Measurements from ENCODE around the gene IRAK3. TPM values are rescaled to one million over a fixed set of nuclear protein-coding genes. Genes with fewer than 3 reads are reported as not detected.
A peak's percentile ranks its signal among the peaks of the same experiment; 100 is the strongest.
"Not testable (repeated sequence)": the region's sequence is repeated elsewhere in the genome, so short reads cannot be mapped to it uniquely, and the experiment has no call there.

Gene IRAK3
- total and polyA plus RNA-seq, 3 donors from 2014 or later = 3.1 to 7.0 (median 6.1) TPM

DNA sequence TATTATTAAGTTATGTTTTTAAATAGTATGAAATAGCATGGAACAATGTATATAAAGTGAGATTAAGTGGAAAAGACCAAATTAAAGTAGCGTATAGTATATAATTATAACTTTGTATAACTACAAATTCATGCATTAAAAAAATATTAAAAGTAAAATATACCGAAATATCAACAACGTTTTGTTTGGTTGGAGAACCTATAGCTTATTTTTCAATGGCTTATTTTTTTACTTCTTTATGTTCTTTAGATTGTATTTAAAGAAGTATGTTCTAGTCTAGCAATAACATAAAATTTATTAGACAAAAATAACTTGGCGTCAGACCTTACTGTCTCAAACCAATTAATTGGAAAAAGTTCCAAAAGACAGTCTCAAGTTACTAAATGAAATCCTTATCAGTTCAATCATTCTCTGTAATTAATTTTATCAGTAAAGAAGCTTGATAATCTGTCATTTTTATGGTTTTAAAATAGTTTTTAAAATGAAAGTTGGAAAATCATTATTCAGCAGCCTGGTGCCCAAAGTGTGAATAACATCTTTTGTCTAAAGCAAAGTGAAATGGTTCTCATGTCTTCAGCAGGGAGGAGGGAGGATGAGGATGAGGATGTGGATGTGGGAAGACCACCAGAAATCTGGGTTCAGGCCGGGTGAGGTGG lies 46.7 kb downstream of the IRAK3 start:
- TF ChIP-seq, protein P1, sequence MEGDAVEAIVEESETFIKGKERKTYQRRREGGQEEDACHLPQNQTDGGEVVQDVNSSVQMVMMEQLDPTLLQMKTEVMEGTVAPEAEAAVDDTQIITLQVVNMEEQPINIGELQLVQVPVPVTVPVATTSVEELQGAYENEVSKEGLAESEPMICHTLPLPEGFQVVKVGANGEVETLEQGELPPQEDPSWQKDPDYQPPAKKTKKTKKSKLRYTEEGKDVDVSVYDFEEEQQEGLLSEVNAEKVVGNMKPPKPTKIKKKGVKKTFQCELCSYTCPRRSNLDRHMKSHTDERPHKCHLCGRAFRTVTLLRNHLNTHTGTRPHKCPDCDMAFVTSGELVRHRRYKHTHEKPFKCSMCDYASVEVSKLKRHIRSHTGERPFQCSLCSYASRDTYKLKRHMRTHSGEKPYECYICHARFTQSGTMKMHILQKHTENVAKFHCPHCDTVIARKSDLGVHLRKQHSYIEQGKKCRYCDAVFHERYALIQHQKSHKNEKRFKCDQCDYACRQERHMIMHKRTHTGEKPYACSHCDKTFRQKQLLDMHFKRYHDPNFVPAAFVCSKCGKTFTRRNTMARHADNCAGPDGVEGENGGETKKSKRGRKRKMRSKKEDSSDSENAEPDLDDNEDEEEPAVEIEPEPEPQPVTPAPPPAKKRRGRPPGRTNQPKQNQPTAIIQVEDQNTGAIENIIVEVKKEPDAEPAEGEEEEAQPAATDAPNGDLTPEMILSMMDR (IDR thresholded peaks at IDR 0.05) = peak in 1 of 3 experiments; percentile 21
- TF ChIP-seq POLR2A (IDR thresholded peaks at IDR 0.05) = no peak
- no peaks in the 10 kb centered on the region for H3K36me3 ChIP-seq (ENCODE audit: low read depth, missing control alignments)
- H3K27ac ChIP-seq = peak overlapping the region in 1 of 2 donors; percentile 30
- H3K4me1 ChIP-seq = no peaks in the 10 kb centered on the region
- H3K27me3 ChIP-seq = no peaks in the 10 kb centered on the region
- WGBS, 2 donors = 36 to 41% methylated on average over 5 of the region's 5 CpGs
- DNase-seq = no peak
- H3K9me3 ChIP-seq = no peaks in the 10 kb centered on the region
- peak overlapping the region; percentile 43 to 57 for H3K4me3 ChIP-seq
- intact Hi-C loops (cut with DNase I; ENCODE audit: low total_unique reads) = no loop called here

DNA sequence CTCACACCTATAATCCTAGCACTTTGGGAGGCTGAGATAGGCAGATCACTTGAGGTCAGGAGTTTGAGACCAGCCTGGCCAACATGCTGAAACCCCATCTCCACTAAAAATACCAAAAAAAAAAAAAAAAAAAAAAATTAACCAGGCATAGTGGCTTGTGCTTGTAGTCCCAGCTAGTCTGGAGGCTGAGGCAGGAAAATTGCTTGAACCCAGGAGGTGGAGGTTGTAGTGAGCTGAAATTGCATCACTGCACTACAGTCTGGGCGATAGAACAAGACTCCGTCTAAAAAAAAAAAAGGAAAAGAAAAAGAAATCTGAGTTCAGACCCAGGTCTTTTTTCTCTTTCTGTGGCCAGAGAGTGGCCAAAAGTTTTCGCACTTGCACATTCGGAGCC lies 47.3 kb downstream of the IRAK3 start:
- H3K36me3 ChIP-seq (ENCODE audit: low read depth, missing control alignments); H3K9me3 ChIP-seq; H3K4me1 ChIP-seq; H3K27me3 ChIP-seq; H3K27ac ChIP-seq; DNase-seq; H3K4me3 ChIP-seq; intact Hi-C loops (cut with DNase I; ENCODE audit: low total_unique reads): not testable (repeated sequence)
- 86 to 96% methylated on average over 4 of the region's 4 CpGs for WGBS, 2 donors

DNA sequence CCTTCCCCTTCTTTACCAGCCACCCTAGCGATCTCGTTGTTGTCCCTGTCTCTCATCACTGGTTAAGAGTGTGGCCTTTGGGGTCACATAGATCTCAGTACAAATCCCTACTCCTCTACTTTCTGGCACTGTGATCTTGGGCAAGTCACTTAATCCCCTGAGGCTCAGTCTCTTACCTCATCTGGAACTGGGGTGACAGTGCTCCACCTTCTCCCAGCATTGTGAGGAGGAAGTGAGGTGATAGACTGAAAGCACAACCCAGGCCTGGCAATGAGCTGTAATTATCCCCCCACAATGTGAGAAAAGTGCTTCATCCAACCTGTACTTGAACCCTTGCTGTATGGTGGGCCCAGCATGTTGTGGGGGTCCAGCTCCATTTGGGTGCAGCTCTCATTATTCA lies 48.0 kb downstream of the IRAK3 start:
- DNase-seq = no peak
- Histone ChIP-seq H3K9me3 (no peaks in the 10 kb centered on the region), H3K4me1 (no peaks in the 10 kb centered on the region), H3K27me3 (no peaks in the 10 kb centered on the region), H3K27ac (no peak overlapping the region), H3K36me3 (ENCODE audit: low read depth, missing control alignments) (no peaks in the 10 kb centered on the region), H3K4me3 (no peak overlapping the region)
- no peak for TF ChIP-seq POLR2A (IDR thresholded peaks at IDR 0.05)
- TF ChIP-seq, protein P1 (IDR thresholded peaks at IDR 0.05) = no peak
- WGBS, 2 donors = 89 to 97% methylated on average over 2 of the region's 2 CpGs
- intact Hi-C loops (cut with DNase I; ENCODE audit: low total_unique reads) = no loop called here

DNA sequence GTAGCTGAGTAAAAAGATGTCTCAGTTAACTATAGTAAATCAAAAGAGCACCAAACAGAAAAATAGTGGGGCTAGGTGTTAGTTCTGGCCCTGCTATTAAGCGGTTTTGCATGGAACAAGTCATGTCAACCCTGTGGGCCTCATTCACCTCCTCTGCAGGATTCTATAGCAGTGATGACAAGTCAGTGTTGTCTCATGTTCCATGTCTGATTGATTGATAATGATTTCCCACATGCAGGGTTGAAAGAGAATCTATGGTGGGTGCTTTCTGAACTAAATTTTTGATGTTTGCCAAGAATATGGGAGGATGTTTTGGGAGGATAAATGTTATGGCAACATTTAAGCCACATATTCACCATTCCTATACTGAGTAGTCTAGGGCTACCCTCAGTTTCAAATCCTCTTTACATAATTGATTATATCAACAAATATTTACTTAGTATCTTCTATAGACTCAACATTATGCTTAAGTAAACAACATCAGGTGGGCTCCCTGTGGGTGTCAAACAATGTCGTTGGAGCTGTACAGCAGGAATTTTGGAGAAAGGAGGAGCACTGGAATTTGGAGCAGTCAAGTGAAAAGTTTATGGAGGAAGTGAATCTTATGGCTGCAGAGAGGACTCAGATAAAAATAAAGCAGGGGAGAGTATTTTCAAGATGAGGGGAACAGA lies 48.6 kb downstream of the IRAK3 start:
- Histone ChIP-seq H3K4me1 (no peaks in the 10 kb centered on the region), H3K9me3 (no peaks in the 10 kb centered on the region), H3K27me3 (no peaks in the 10 kb centered on the region), H3K27ac (no peak overlapping the region), H3K36me3 (ENCODE audit: low read depth, missing control alignments) (no peaks in the 10 kb centered on the region), H3K4me3 (no peak overlapping the region)
- DNase-seq = no peak
- TF ChIP-seq, protein P1 (IDR thresholded peaks at IDR 0.05) = no peak
- intact Hi-C loops (cut with DNase I; ENCODE audit: low total_unique reads) = no loop called here
- WGBS, 2 donors = 74 to 83% methylated on average over 2 of the region's 2 CpGs

DNA sequence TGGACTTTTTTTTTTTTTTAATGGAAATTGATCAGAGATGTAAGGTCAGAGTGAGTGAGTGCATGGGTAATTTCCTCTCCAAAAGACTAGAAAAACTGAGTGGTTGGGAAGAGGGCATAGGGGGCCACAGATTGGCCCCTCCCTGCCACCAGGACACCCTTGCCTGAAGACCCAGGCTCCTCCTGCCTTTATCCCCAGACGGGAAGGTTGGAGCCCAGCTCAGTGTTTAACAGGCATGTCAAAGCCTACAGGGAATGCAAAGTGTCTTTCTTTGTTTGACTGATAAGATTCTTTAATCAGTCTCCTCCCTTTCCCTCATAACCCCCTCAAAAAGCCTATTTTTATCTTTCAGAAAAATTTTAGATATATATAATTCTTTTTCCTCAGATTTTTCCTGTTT lies 50.3 kb downstream of the IRAK3 start:
- TF ChIP-seq, protein P1 (IDR thresholded peaks at IDR 0.05) = no peak
- no peak for TF ChIP-seq POLR2A (IDR thresholded peaks at IDR 0.05)
- 47 to 63% methylated on average over 1 of the region's 1 CpG for WGBS, 2 donors
- H3K4me1 ChIP-seq = no peaks in the 10 kb centered on the region
- H3K27ac ChIP-seq = no peak overlapping the region
- no peak for DNase-seq
- no peak overlapping the region for H3K4me3 ChIP-seq
- intact Hi-C loops (cut with DNase I; ENCODE audit: low total_unique reads) = no loop called here
- no peaks in the 10 kb centered on the region for H3K36me3 ChIP-seq (ENCODE audit: low read depth, missing control alignments)
- H3K27me3 ChIP-seq = no peaks in the 10 kb centered on the region
- no peaks in the 10 kb centered on the region for H3K9me3 ChIP-seq

All from testis (tissue), 3 donors.